GM10847 (cell line): ENCODE results near the gene AMPH.

ENCODE experiments used
- POLR2A ChIP-seq: IDR thresholded peaks from 2 replicates; pipeline ENCODE4 v1.6.1; 2011; ENCODE audit not compliant: insufficient read length; ENCODE audit errors: extremely low read depth

AMPH gene

DNA sequence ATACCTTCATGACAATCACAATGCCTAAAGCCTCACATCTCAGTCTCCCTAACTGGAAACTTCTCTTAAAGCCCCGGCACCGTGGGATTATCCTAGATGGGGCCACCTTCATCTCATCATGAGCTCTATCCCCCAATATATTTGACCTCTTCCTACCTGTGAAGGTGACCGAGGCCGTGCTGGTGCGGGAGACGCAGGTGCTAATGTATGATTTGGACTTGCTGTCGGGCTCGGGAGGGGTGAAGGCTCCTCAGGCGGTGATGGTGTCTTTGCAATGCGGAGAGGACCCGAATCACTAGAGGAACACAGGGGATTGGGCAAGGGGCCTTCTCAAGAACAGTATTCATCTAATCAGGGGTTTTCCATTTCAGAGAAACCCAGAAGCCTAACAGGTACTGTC, 168.4 kb downstream of the AMPH start:
- no peak for TF ChIP-seq POLR2A

GRCh38 chr7:38461887-38462286, 169.3 kb downstream of the AMPH start:
- TF ChIP-seq POLR2A = no peak

DNA sequence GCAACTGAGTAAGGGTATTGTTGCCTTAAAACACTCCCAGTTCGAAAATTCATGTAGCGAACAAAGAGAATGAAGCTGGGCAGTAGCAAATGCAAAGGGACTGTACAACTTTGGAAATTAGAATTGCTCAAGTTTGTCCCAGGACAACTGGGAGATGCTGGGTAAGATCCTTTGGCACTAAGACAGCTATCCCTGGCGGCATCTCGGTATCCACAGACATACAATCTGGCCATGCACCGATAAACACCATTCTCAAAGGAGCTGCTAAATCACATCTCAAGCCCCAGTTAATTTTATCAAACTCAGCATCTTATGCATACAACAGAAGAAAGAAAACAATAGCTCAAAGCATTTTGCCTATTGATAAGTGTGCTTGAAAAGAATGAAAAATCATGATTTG, 177.3 kb downstream of the AMPH start:
- no peak for TF ChIP-seq POLR2A

DNA sequence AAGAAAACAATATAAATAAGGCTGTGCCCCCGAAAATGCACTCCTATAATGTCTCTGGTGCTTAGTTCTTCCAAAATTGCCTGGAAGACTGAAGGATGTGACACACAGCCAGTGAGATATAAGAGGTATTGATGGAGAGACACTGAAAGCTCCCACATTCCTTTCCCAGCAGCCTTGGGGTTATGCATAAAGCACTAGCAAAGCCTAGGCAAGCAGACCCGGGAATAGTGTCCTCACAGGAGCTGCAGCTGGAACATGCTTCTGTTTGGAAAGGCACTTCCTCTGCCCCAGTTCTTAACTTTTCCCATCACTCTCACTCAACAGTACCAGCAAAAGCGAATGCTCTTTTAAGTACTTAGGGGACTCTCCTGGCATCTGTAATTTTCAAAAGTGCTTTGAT, 178.0 kb downstream of the AMPH start:
- TF ChIP-seq POLR2A = no peak

DNA sequence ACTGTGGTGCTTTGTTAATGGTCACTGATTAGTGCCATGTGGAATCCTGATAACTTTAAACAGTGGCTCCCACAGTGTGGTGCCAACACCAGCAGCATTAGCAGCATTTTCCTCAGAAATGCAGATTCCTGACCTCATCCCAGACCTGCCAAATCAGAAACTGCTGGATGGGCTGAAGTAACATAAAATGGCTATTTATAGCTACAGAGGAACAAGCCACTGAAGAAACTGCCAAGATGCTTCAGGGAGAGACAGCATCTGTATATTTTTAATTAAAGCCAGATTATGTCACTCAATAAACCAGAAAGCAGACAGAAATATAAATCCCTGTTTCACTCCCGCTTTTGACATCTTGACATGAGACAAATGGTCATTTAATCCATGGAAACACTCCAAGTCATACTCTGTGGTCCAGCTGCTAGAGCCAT, 178.5 kb downstream of the AMPH start:
- no peak for TF ChIP-seq POLR2A

DNA sequence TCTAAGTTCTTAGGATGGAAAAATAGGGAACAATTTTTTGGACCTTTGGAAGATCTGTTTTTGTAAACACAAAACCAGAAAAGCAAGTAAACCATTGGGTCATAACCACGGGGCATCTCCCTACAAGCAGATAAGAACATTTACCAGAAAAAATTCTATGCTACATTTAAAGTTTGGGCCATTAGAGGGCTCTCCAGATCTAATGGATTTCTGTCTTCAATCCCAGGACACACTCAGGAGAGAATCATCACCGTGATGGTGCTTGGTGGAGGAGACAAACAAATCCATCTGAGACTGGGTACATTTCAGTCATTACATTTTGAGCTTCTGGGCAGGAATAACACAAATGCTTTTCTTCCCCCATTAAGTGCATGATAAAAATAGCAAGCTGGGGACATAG, 179.3 kb downstream of the AMPH start:
- no peak for TF ChIP-seq POLR2A

DNA sequence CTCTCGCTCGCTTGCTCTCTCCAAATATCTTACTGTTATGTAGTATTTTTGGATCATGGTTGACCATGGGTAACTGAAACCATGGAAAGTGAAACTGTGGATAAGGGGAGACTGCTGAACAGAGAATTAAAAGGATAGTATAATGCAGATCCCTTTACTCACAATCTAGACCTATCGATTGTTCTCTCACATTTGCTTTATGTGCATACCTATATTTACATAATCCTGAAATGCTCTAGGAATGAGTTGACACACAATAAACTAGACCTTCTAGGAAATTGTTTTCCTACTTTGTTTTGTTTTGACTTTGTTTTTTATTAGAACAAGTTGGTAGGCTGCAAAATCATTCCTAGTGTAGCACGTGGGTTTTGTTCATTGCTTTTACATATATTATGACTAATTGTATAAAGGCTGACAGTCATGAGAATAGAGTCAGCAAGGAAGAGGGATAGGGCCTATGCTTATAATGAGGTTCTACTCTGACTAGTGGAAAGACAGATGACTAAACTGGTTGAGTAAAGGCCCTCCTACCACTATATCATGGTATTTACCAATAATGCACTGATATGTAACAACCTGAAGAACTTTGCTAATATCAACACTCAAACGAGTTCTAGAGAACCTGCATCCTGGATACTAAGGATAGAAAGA, 182.5 kb downstream of the AMPH start:
- no peak for TF ChIP-seq POLR2A

DNA sequence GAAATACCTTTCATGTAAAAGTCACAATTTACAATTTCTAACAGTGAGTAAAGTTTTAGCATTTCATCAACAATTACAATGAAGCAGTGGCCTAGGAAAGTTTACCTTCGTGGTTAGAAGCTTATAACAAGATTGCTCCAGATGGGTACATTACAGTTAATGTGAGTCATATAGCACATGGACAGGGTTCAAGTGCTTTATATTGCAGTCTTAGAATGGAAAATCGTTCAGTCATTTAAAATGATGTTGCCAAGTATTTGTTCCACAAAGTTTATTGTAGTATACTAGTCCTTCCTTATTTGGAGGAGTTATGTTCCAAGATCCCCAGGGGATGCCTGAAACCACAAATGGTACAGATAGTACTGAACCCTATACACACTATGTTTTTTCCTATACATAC, 183.1 kb downstream of the AMPH start:
- no peak for TF ChIP-seq POLR2A

DNA sequence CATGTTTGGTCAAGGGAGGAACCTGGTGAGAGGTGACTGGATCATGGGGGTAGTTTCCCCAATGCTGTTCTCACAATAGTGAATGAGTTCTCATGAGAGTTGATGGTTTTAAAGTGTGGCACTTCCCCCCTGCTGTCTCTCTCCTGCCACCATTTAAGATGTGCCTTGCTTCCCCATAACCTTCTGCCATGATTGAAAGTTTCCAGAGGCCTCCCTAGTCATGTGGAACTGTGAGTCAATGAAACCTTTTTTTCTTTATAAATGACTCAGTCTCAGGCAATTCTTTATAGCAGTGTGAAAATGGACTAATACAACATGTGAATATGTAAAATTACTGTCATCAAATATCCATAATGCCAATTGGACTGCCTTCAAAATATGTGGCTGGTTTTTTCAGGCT, 192.2 kb downstream of the AMPH start:
- TF ChIP-seq POLR2A = no peak

GRCh38 chr7:38432671-38433070, 198.5 kb downstream of the AMPH start:
- no peak for TF ChIP-seq POLR2A

DNA sequence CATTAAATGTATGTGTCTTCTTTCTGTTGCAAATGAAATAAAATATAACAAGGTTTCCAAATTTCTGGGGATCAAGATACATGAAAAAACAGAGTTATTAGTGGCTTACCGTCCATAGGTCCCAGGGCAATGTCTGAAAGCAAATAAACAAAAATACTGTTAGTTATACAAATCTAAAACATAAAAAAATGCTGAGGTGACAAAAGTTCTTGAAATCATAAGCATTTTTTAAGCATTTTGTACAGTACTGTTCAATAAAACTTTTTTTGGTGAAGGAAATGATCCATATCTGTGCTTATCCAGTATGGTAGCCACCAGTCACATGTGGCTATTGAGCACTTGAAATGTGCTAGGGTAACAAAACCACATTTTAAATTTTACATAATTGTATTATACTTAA, 199.1 kb downstream of the AMPH start:
- TF ChIP-seq POLR2A = no peak

DNA sequence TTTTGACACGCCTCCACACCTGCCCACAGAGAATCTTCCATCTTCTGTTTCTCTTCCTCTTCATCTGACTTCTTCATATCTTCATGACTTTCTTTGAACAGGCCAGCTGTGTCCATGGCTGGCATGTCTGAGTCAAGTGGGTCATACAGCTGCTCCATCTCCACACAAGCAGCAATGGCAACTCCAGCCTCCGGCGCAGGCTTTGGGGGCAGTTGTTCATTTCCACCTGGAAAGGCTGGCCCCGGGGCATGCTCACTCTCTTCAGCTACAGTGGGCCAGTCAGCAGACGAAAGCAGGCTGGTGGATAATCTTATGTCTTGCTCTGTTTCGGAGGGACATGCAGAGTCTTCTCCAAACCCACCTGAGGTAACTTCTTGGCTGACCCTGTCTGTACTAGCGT, 202.1 kb downstream of the AMPH start:
- TF ChIP-seq POLR2A = no peak

- TF ChIP-seq POLR2A = no peak
Observed at GRCh38 chr7:38428041-38428440, 203.1 kb downstream of the AMPH start.

- TF ChIP-seq POLR2A = no peak
Observed at GRCh38 chr7:38427279-38427955, 203.8 kb downstream of the AMPH start.

GRCh38 chr7:38425509-38425908, 205.7 kb downstream of the AMPH start:
- TF ChIP-seq POLR2A = no peak

GRCh38 chr7:38424750-38425463, 206.3 kb downstream of the AMPH start:
- TF ChIP-seq POLR2A = no peak
